C4-2B (cell line): ENCODE measurements around the gene ALDH18A1.

Experiments
- CTCF ChIP-seq: fragments of 450-650 bp; conservative IDR thresholded peaks from 2 replicates; pipeline ENCODE4 v1.5.1; 2017; ENCODE audit warnings: mild to moderate bottlenecking
- ZFX ChIP-seq: fragments of 450-650 bp; IDR thresholded peaks from 2 replicates; pipeline ENCODE4 v1.6.1; 2017

GRCh38 chr10:95688648-95689047 is 32.1 kb upstream of the ALDH18A1 start:
- no peak; the same call in 1 of the 2 replicates for TF ChIP-seq CTCF
- TF ChIP-seq ZFX: no peak
